Suppressor macrophage treated with lipopolysaccharide for 1 hour (primary cell): ENCODE measurements around the gene NUFIP2.
"Not testable (repeated sequence)": the region's sequence is repeated elsewhere in the genome, so short reads cannot be mapped to it uniquely, and the experiment has no call there.

ENCODE experiments used
- DNase-seq, 3 donors: peaks; one replicate each; pipeline ENCODE4 v3.0.0-alpha.2; 2020 to 2022

NUFIP2 gene

DNA sequence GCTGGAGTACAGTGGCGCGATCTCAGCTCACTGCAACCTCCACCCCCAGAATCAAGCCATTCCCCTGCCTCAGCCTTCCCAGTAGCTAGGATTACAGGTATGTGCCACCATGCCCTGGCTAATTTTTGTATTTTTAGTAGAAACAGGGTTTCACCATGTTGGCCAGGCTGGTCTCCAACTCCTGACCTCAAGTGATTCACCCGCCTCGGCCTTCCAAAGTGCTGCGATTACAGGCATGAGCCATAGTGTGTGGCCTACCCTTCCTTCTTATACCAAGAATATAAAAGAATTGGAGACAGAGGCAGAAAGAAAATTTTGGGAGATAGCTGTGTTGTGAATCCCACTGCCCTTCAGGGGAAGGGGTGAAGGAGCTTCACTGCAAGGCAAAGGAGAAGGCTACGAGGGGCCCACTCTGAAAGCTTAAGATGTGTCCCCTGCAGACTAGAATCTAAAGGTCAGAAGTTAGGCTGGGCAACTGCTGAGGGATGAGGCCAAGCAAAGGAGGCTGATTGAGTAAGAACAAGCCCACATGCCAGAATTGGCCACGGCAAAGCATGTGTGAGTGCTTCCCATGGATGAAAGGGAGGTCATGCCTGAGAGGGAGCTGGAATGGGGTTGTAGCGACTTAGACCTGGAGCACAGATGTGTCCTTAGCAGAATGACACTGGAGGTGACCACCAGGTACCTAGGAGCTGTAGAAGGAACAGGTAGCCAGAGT is 55.7 kb downstream of the NUFIP2 start:
- DNase-seq, result peak in 2 of 3 donors; percentile 25 to 41

GRCh38 chr17:29237476-29238132 is 56.3 kb downstream of the NUFIP2 start:
- DNase-seq, result peak; percentile 31 to 66 (median 65)

DNA sequence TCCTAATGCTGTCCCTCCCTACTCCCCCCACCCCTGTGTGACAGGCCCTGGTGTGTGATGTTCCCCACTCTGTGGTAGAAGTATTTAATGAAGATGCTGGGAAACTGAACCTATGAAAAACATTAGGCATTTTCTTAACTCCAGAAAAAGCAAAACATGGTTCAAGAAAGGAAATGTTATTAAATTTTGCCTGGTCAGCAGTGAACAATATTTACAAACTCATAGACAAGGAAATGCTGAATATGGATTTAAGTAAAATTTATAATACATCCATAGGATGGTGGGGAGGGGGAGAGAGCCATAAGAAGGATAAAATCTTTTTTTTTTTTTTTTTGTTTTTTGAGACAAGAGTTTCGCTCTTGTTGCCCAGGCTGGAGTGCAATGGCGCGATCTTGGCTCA is 58.0 kb downstream of the NUFIP2 start:
- DNase-seq, result no peak

DNA sequence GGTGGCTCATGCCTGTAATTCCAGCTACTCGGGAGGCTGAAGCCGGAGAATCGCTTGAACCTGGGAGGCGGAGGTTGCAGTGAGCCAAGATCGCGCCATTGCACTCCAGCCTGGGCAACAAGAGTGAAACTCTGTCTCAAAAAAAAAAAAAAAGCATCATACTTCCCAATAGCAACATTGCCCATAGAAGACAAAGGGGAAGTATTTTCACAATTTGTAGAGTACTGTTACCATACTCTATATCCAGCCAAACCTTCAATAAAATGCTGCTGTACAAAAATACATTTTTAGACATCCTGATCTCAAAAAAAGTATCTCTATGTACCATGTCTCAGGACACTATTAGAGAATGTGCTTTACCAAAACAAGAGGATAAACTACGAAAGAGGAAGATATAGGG is 59.0 kb downstream of the NUFIP2 start:
- peak; percentile 27 to 60 (median 54) for DNase-seq

DNA sequence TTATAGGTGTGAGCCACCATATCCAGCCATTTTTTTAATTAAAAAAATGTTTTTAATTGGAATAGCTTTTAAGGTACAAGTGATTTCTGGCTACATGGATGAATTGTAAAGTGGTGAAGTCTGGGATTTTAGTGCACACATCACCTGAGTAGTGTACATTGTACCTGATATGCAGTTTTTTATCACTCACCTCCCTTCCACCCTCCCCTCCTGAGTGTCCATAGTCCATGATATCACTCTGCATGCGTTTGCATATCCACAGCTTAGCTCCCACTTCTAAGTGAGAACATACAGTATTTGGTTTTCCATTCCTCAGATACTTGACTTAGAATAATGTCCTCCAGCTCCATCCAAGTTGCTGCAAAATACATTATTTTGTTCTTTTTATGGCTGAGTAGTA is 60.6 kb downstream of the NUFIP2 start:
- DNase-seq, result no peak

DNA sequence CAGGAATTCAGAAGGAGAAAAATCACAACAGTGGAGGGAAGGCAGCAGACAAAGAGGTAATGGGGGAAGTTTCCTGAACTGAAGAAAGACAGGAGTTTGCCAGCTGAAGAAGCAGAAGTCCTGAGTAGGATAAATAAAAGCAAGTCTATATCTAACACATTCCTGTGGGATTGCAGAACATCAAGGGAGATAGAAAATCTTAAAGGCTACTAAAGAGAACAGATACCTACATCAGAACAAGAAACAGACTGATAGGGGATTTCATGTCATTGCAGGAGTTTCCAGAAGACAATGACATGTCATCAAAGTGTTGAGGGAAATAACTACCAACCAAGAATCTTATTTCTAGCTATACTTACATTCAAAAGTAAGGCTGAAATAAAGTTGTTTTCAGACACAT is 68.6 kb downstream of the NUFIP2 start:
- peak; percentile 29 to 66 (median 59) for DNase-seq

- DNase-seq, result not testable (repeated sequence)
These were observed 72.6 kb downstream of the NUFIP2 start for GRCh38 chr17:29221338-29221737.

DNA sequence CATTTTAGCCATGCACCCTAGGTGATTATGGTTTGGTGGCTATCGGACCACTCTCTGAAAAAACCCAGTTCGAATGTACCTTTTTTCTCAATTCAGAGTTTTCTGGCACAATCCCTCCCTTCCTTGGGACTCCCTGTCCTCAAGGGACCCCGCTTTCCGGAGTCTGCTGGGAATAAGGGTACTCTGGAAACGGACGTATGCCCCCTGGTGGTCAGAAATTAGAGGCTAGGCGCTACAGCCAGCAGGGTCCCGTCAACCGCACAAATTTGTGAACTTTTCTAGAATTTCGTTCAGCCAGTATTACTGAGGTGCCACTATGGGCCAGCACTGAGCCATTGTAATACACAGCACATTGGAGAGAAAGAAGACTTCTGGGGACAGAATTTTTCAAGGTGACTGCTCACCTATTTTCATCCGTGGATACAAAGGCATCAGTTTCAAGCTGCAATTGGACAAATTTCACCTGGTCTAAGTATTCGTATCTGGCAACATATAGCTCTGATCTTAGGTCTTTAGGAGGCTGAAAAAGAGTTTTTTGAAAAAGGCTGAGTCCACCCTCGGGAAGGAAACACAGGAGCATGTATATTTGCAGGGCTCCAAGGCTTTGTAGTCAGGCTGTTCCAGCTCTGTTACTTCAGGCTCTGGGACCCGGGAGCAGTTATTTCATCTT is 74.4 kb downstream of the NUFIP2 start:
- peak; percentile 84 to 94 (median 92) for DNase-seq

GRCh38 chr17:29216856-29217255 is 77.1 kb downstream of the NUFIP2 start:
- no peak for DNase-seq

GRCh38 chr17:29216181-29216580 is 77.8 kb downstream of the NUFIP2 start:
- no peak for DNase-seq

GRCh38 chr17:29215717-29216116 is 78.2 kb downstream of the NUFIP2 start:
- no peak for DNase-seq

- no peak for DNase-seq
These were observed 78.8 kb downstream of the NUFIP2 start for GRCh38 chr17:29215174-29215573.

GRCh38 chr17:29214215-29215146 is 79.5 kb downstream of the NUFIP2 start:
- DNase-seq, result peak; percentile 94 to 98 (median 96)

- peak; percentile 84 to 96 (median 90) for DNase-seq
These were observed 81.2 kb downstream of the NUFIP2 start for GRCh38 chr17:29212681-29213121.

DNA sequence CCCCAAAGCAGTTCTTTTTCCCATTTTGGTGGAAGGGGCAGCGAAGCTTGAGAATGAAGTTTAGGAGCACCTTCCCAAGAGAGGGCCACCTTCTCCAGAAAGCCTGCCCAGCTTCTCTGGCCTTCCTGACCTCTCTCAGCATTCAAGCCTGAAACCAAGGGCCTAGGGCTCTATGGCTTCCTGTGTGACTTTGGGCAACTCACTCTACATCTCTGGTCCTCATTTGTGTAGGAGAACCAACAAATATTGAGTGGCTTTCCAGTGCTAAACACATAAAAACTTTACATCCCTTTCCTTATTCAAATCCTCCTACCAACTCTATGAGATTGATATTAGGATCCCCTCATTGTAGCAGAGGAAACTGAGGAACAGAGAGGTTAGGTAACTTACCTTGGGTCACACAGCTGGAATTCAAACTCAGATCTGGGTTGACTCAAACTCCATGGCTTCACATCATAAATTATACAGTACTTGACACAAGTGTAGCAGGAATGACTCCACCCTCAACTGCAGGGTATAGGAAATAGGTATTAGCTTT is 81.8 kb downstream of the NUFIP2 start:
- DNase-seq, result no peak

DNA sequence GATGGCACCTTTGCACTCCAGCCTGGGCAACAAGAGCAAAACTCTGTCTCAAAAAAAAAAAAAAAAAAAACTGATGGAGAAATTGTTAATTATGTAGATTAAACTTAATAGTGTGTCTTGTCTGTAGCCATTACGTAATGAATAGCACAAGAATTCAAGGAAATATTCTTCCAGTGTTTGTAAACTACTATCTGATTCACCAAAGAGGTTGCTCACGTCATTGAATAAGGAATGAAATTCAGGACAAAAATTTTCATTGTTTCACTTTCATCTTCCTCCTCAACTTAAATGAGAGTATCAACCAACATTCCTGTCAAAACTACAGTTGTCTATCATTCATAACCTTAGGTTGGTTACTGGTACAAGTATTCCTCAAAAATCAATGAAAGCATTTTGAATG is 83.1 kb downstream of the NUFIP2 start:
- peak; percentile 55 to 94 (median 87) for DNase-seq

DNA sequence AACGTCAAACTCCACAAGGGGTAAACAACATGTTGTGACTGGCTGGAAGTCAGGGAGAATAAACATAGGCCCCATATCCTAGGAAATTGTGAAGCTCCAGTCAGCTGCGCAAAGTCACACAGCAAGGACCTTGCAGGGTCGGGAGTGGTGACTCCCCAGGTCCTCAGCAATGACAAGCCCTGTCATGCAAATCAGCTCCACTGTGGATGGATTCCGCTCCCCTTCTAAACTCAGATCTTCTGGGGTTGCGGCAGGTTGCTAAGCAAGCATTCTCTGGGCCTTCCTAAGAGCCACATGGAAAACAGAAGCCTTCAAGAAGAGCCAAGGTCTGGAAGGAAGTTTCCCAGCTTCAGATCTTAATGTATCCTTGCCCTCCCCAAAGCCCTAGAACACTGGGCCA is 84.9 kb downstream of the NUFIP2 start:
- DNase-seq, result no peak

DNA sequence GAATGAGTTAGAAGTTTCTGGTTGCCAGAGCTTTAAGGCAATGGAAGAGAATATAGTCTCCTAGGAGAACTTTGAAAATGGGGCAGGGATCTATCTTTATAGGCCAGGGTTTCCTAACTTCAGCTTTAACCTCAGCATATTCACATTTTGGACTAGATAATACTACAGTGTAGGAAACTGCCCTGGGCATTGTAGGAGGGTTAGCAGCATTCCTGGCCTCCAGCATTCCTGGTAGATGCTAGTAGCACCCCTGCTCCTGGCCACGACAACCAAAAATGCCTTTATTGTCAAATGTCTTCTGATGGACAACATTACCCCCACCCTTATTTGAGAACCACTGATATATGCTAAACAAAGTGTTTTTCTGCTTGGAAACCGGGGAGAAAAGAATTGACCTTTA is 86.0 kb downstream of the NUFIP2 start:
- no peak for DNase-seq
